COLO668 (cell line): ENCODE measurements around the gene LCLAT1.
A peak's percentile ranks its signal among the peaks of the same experiment; 100 is the strongest.

Experiments used
- DNase-seq: peaks from one replicate; lab custom pipeline; 2025; ENCODE audit not compliant: unreplicated experiment; lab: John Stamatoyannopoulos, UW

LCLAT1 gene

GRCh38 chr2:30689496-30690125 lies 242.6 kb downstream of the LCLAT1 start:
- no peak for DNase-seq

- no peak for DNase-seq
Measured at GRCh38 chr2:30690126-30690561, 243.1 kb downstream of the LCLAT1 start.

- no peak for DNase-seq
Measured at GRCh38 chr2:30691091-30691947, 244.3 kb downstream of the LCLAT1 start.

DNA sequence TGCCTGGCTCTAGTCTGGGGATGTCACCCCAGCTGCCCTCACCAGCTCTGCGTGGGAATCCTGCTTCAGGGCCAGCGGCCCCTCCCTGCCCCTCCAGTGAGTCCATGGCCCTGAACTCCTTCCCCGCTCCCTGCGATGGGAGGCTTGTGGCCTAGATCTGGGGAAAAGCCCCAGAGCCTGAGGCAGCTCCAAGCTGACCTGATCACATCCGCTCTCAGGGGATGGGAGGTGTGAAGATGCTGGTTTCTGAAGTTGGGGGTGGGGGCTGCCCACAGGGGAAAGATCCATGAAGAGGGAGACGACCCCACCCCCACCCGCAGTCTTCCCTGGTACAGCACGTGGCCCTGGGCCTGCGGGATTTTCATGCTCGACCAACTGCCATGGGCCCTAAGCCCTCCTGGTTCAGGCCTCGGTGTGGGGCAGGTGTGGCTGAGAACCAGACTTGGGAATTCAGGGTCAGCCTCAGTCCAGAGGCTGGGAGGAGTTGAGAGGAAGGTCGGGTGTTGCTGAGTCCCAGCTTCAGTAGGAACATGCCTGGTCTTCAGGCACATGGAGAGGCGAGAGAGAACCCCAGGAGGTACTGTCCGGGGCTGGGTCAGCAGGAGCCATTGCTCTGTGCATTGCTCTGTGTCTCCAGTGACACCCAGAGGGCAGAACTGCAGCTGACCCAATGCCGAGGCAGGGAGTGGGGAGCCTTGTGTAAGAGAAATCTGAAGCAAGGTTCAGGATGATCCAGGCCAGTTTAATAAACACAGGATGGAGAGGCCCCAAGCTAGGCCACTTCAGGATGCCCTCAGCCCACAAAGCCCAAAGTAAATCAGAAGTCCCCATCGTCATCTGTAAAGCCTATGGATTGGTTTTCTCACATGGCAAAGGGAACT lies 245.1 kb downstream of the LCLAT1 start:
- DNase-seq: peak; percentile 12

- DNase-seq: no peak
Measured at GRCh38 chr2:30692829-30693275, 245.8 kb downstream of the LCLAT1 start.
